NCI-H446 (cell line): Measurements from ENCODE around the gene NAV2.
"Not testable (repeated sequence)": the region's sequence is repeated elsewhere in the genome, so short reads cannot be mapped to it uniquely, and the experiment has no call there.

Experiments
- DNase-seq, 2 experiments: peaks; one replicate each; lab custom pipeline; 2025; lab: John Stamatoyannopoulos, UW

NAV2 gene

DNA sequence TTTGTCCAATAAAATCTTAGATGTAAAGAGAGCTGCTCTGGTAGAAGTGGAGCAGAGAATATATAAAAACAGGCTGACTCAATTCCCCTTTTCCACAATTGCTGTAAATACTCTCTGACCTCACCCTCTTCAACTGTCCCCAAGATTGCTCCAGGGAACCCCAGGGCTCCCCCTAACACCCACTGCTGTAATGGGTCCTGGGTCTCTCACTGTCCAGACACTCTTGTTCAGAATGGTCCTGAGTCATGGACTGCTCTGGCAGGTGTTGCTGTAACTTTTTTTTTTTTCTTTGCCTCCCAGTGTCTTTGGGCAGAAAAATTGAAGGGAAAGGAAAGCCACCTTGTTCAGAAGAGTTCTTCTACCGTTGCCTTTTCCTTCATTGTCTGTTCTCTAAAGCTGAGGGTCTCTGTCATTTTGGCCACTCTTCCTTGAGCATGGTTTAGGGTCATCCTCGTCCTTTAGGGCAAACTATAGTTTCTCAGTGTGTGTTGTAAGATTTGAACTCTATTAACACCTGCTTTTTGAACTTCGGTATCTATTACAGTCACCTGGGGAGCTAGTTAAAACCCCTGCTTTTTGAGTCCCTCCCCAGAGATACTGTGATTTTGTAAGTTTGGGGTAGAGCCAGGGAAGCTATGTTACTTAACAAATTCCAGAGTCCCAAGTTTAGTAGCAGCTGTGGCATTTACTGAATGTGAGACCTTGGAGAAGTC is 209.5 kb downstream of the NAV2 start:
- DNase-seq: no peak

DNA sequence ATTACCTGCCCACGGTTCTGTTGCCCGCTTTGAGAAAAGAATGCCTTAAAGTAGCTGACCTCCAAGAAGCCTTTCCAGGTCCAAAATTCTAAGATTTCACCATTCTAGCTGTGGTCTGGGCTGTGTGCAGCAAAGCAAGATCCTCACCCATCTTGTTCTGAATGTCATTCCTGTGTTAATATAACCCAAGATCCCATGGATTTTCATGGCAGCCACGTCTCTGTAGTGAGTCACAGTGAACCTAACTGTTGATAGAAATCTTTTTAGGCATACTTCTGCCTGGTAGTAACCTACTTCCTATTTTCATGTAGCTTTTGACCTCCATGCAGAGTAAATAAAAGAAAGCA is 210.0 kb downstream of the NAV2 start:
- no peak for DNase-seq

- no peak for DNase-seq
Observed at GRCh38 chr11:19923626-19924025, 211.0 kb downstream of the NAV2 start.

DNA sequence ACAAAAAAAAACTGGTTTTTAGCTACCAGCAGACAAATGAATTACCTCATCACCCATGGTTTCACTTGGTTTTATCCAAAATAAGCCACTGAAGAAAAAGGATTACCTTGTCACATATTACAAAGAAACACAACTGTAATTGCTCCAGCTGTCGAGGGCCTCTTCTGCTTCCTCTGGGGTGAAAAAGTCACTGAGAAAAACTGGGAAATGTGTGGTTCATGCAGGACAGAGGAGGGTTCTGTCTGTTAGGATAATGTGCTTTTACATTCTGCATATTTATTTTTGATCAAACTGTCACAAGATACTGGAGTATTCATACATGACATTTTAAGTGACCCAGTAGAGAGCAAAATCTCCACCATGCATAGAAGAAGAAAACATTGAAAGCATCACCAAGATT is 211.7 kb downstream of the NAV2 start:
- DNase-seq: no peak

- DNase-seq: no peak
Observed at GRCh38 chr11:19924716-19925115, 212.1 kb downstream of the NAV2 start.

DNA sequence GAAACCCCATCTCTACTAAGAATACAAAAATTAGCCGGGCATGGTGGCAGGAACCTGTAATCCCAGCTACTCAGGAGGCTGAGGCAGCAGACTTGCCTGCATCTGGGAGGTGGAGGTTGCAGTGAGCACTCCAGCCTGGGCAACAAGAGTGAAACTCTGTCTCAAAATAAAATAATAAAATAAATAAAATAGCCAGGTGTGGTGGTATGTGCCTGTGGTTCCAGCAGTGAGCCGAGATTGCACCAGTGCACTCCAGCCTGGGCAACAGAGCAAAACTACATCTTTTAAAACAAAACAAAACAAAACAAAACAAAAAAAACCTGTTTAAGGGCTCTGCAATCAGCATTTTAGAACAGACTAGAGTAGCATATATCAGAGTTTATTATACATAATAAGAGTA is 214.8 kb downstream of the NAV2 start:
- DNase-seq: not testable (repeated sequence)

- DNase-seq: no peak
Observed at GRCh38 chr11:19929147-19929546, 216.5 kb downstream of the NAV2 start.

- DNase-seq: no peak
Observed at GRCh38 chr11:19929655-19930054, 217.0 kb downstream of the NAV2 start.

GRCh38 chr11:19931141-19931770 is 218.6 kb downstream of the NAV2 start:
- no peak for DNase-seq

DNA sequence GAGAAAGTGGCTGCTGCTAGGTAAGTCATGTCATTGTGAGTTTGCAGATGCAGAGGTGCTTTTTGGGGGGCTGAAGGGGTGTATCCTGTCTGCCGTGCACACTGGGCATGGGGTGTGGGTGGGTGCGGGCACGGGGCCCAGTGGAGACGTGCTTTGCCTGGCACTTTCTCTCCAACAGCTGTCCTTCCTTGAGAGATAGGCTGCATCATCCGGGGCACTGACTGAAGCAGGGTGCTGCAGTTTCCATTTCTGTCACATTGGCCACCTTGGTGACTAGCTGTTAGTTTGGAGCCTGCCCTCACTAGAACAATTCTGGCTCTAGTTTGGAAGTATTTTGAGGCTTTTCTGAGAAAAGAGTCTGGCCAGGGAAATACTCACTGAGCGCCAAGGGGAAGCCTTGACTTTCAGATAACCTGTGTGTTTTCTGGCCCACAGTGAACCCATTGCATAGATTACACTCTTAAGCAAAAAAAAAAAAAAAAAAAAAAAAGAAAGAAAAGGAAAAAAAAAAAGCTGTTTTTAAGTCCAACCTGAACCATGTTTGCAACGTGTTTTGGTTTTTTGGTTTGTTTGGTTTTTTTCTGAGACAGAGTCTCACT is 219.2 kb downstream of the NAV2 start:
- DNase-seq: no peak

DNA sequence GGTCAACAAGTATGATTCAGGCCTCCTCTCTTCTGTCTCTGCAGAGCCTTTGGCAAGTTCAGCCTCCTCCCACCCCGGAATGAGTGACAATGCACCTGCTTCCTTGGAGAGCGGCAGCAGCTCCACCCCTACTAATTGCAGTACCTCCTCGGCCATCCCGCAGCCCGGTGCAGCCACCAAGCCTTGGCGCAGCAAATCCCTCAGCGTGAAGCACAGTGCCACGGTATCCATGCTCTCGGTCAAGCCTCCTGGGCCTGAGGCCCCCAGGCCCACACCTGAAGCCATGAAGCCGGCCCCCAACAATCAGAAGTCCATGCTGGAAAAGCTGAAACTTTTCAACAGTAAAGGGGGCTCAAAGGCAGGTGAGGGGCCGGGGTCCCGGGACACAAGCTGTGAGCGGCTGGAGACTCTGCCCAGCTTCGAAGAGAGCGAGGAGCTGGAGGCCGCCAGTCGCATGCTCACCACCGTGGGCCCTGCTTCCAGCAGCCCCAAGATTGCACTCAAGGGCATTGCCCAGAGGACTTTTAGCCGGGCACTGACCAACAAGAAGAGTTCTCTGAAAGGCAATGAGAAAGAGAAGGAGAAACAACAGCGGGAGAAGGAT is 220.6 kb downstream of the NAV2 start:
- DNase-seq: no peak

DNA sequence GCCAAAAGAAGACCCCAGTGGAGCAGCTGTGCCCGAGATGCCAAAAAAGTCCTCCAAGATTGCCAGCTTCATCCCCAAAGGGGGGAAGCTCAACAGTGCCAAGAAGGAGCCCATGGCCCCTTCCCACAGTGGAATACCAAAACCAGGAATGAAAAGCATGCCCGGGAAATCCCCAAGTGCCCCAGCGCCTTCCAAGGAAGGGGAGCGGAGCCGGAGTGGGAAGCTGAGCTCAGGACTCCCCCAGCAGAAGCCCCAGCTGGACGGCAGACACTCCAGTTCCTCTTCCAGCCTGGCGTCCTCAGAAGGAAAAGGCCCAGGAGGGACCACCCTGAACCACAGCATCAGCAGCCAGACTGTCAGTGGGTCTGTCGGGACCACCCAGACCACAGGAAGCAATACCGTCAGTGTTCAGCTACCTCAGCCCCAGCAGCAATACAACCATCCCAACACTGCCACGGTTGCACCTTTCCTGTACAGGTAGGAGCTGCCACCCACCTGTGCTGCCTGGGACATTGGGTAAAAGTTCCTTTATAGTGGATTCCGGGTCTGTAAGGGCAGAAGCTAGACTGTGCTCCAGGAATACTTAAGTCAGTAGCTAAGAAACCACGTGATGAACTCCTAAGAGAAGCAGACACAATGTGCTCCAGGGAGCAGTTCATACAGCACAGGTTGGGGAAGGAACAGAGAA is 221.3 kb downstream of the NAV2 start:
- DNase-seq: no peak

DNA sequence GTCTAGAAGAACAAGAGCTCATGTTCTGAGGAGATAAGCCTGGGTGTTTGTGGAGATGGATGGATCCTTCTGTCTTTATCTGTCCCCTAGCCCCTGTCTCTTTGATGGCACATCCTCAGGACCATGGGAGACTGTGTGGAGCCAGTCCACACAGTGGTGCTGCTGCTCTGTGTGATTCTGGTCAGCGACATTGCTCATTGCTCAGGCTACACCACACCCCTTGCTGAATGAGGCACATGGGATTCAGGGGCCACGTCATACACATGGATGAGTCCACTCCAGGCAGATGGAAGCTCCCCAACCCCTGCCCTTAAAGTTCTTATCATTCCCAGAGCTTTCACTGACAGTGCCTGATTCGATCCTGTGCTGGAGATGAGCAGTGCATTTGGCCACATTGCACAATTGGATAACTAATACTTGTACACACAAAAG is 222.2 kb downstream of the NAV2 start:
- no peak for DNase-seq

DNA sequence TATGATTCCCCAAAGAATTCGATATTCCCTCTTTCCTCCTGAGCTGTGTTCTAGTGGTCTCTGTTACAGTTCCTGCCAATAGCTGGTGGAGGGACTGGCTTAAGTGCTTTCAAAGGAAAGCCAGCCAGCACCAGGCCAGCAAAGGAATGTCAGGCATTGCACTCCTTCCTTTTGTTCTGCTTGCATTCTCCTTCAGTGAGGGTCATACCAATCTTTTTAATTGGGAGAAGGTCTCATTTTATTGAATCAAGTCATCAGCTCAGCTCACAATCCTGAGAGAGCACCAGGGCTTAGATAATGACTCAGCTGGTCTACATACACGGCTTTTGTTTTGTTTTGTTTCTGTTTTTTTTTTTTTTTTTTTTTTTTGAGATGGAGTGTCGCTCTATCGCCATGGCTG is 222.9 kb downstream of the NAV2 start:
- no peak for DNase-seq

GRCh38 chr11:19936461-19936860 is 223.8 kb downstream of the NAV2 start:
- no peak for DNase-seq

GRCh38 chr11:19938169-19938856 is 225.7 kb downstream of the NAV2 start:
- peak; percentile 28 to 69 for DNase-seq

DNA sequence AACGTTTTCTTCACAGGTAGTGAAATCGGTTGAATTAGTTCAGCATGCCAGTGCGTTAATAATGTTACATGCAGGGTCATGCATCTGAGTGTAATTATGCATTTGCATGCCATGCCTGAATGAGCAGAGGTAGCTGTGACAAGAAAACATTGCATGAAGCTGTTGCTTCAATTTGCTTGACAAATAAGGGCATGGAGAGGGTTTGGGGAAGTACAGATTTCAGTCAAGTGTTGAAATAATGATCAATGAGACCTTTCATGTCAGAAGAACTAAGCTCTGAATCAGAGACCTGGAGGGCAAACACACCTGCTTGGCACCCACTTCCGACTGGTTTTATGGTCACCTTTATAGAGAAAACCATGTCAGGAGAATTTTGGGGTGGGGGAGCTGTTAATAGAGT is 226.2 kb downstream of the NAV2 start:
- DNase-seq: no peak

DNA sequence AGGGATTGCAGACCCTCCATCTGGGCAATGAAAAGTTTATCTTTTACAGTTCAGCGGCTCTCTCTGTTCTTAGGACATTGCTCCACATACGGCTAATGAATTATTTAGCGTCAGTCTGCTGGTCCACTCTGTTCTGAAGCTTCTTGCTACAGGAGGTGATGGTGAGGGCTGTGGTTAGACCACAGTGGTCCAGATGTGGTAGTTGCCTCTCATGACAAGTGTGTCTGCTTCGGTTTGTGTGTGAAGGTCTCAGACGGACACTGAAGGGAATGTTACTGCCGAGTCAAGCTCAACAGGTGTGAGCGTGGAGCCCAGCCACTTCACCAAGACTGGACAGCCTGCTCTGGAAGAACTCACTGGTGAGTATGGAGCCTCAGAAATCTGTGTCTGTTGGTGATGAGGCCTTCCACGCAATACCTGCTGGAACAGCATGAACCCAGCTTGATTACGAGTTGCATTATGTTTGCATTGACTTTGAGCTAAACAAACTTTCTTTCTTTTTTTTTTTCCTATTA is 226.8 kb downstream of the NAV2 start:
- DNase-seq: no peak

DNA sequence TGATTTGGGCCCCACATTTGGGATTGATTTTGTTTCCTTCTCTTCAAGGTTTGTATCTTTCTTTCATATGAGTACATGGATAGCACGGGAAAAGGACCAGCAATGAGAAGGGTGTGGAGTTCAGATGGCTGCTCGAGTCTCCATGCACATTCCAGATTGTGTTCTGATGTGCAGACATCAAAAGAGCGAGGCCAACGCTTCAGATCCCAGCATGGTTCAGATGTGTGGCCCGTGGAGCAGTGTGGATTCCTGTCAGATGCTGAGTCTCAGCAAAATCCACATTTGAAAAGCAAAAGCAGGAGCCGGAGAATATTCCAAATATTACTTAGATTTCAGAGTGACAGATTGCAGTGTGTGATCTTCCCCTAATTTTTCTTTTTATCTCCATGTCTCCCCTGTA is 228.2 kb downstream of the NAV2 start:
- DNase-seq: no peak

GRCh38 chr11:19946681-19947080 is 234.0 kb downstream of the NAV2 start:
- DNase-seq: no peak

GRCh38 chr11:19947537-19948114 is 235.0 kb downstream of the NAV2 start:
- DNase-seq: no peak
